Neural progenitor cell (in vitro differentiated cells): ENCODE results near the gene RNF4.

ENCODE experiments used
- EZH2 ChIP-seq: fragments of 200-600 bp; sonication (generic); IDR thresholded peaks from 2 replicates; pipeline ENCODE4 v1.6.1; 2017; ENCODE audit warnings: antibody characterized with exemption, mild to moderate bottlenecking, moderate library complexity
- EZH2phosphoT487 ChIP-seq: fragments of 200-600 bp; sonication (generic); IDR thresholded peaks from 2 replicates; pipeline ENCODE4 v1.6.1; 2017; ENCODE audit warnings: antibody characterized with exemption
- TF ChIP-seq, protein P1 (sequence below): fragments of 200-600 bp; sonication (generic); IDR thresholded peaks from 2 replicates; pipeline ENCODE4 v1.5.1; 2017; ENCODE audit warnings: antibody characterized with exemption, mild to moderate bottlenecking

DNA sequence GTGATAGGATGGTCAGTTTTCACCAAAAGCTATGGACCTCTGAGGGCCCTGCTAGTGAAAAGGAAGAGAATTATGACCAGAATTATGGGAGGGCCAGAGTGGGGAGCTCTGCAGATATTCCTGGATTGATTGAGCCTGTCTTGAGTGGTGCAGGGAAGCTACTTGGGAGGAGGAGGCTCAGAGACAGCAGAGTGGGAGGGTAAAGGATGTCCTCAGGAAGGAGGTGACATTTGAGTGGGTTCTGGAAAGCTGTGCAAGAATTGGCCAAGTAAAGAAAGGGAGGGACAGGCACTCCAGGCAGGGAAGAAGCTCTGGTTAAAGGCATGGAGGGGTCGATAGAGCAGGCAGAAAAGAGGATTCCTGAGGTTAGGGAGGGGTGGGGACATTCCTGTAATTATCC, 24.1 kb downstream of the RNF4 start:
- TF ChIP-seq, protein P1, sequence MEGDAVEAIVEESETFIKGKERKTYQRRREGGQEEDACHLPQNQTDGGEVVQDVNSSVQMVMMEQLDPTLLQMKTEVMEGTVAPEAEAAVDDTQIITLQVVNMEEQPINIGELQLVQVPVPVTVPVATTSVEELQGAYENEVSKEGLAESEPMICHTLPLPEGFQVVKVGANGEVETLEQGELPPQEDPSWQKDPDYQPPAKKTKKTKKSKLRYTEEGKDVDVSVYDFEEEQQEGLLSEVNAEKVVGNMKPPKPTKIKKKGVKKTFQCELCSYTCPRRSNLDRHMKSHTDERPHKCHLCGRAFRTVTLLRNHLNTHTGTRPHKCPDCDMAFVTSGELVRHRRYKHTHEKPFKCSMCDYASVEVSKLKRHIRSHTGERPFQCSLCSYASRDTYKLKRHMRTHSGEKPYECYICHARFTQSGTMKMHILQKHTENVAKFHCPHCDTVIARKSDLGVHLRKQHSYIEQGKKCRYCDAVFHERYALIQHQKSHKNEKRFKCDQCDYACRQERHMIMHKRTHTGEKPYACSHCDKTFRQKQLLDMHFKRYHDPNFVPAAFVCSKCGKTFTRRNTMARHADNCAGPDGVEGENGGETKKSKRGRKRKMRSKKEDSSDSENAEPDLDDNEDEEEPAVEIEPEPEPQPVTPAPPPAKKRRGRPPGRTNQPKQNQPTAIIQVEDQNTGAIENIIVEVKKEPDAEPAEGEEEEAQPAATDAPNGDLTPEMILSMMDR = no peak
- TF ChIP-seq EZH2 (no peak), EZH2phosphoT487 (no peak)
